A549 (cell line): Measurements from ENCODE around the gene PATJ. TPM values are rescaled to one million over a fixed set of nuclear protein-coding genes. Genes with fewer than 3 reads are reported as not detected.
"Not testable (repeated sequence)": the region's sequence is repeated elsewhere in the genome, so short reads cannot be mapped to it uniquely, and the experiment has no call there.

Experiments
- ATAC-seq, 2 experiments: fragments of 200-7000 bp in 1 of 2; fragments of >200 bp in 1 of 2; cut with Nextera tagmentation in 1 of 2; cut with Tn5 transposase in 1 of 2; 3 replicates each; pipeline versions ENCODE4 v1.8.0 to v1.9.1; 2018 to 2020; ENCODE audit warnings: mild to moderate bottlenecking in 1 of 2, moderate library complexity in 1 of 2
- CTCF ChIA-PET: fragments of 300-600 bp; sonication (Branson Sonifier 250); formaldehyde crosslinking; extraction: SDS; loops from one replicate; lab custom pipeline; 2021; ENCODE audit warnings: antibody characterized with exemption, inconsistent platforms; lab: Yijun Ruan, JAX
- POLR2A ChIA-PET: fragments of 350-600 bp; formaldehyde crosslinking; extraction: SDS; loops from one replicate; lab custom pipeline; 2021; ENCODE audit warnings: antibody characterized with exemption, inconsistent platforms; lab: Yijun Ruan, JAX
- DNase-seq, 2 experiments: peaks; one replicate each; pipeline versions ENCODE4 v3.0.0 to v3.0.0-alpha.2; 2011 to 2016; ENCODE audit warnings: low read depth in 1 of 2, low spot score in 1 of 2
- FAIRE-seq: peaks from 2 replicates; lab custom pipeline; 2011; peaks lifted over from hg19 to GRCh38; lab: Jason Lieb, UNC
- H3K27ac ChIP-seq, 2 experiments: fragments of >200 bp; sonication (Bioruptor Twin); formaldehyde crosslinking; 3 replicates each; pipeline ENCODE4 v1.5.1; 2016 to 2017
- H3K4me1 ChIP-seq: fragments of >200 bp; sonication (Bioruptor Twin); formaldehyde crosslinking; 3 replicates; pipeline ENCODE4 v1.6.1; 2016
- H3K4me2 ChIP-seq: fragments of >200 bp; sonication (Bioruptor Twin); formaldehyde crosslinking; 3 replicates; pipeline ENCODE4 v1.6.1; 2016
- H3K4me3 ChIP-seq: fragments of >200 bp; sonication (Bioruptor Twin); formaldehyde crosslinking; 3 replicates; pipeline ENCODE4 v1.5.1; 2016
- H3K9me3 ChIP-seq: fragments of >200 bp; sonication (Bioruptor Twin); formaldehyde crosslinking; 3 replicates; pipeline ENCODE4 v1.6.1; 2016
- ATOH8 ChIP-seq: fragments of 250-450 bp; sonication (Bioruptor Pico); IDR thresholded peaks from 2 replicates; pipeline ENCODE4 v1.5.0; 2020; ENCODE audit warnings: low read depth, mild to moderate bottlenecking, moderate library complexity
- CEBPB ChIP-seq, 2 experiments: fragments of >200 bp in 1 of 2; sonication (Bioruptor Twin) in 1 of 2; formaldehyde crosslinking in 1 of 2; IDR thresholded peaks; 2 replicates each; pipeline ENCODE4 v1.6.1; 2012 to 2016
- ELK1 ChIP-seq: fragments of 150-350 bp; IDR thresholded peaks from 2 replicates; pipeline ENCODE4 v1.6.1; 2014; ENCODE audit warnings: low read depth, mild to moderate bottlenecking, low read length
- ESRRA ChIP-seq: fragments of 150-350 bp; IDR thresholded peaks from 2 replicates; pipeline ENCODE4 v1.6.1; 2014; ENCODE audit warnings: mild to moderate bottlenecking, low read length, borderline replicate concordance
- FOSL2 ChIP-seq, 2 experiments: fragments of 450-650 bp in 1 of 2; fragments of >200 bp in 1 of 2; sonication (Bioruptor Twin) in 1 of 2; formaldehyde crosslinking; IDR thresholded peaks; 2 replicates each; pipeline versions ENCODE4 v1.5.0 to v1.6.1; 2016 to 2020; ENCODE audit warnings: mild to moderate bottlenecking in 1 of 2, moderate library complexity in 1 of 2
- HDAC2 ChIP-seq: fragments of 200-600 bp; sonication (generic); IDR thresholded peaks from 2 replicates; pipeline ENCODE4 v1.6.1; 2016
- HMGXB4 ChIP-seq: fragments of 250-450 bp; sonication (Bioruptor Pico); IDR thresholded peaks from 2 replicates; pipeline ENCODE4 v1.5.0; 2021; ENCODE audit warnings: mild to moderate bottlenecking, moderate library complexity, borderline replicate concordance
- MAX ChIP-seq: IDR thresholded peaks from 2 replicates; pipeline ENCODE4 v1.6.1; 2012
- PHF8 ChIP-seq: fragments of 200-600 bp; sonication (generic); IDR thresholded peaks from 2 replicates; pipeline ENCODE4 v1.6.1; 2016; ENCODE audit warnings: low read depth, mild to moderate bottlenecking, antibody characterized with exemption, moderate library complexity, borderline replicate concordance
- RAD21 ChIP-seq, 2 experiments: fragments of >200 bp in 1 of 2; sonication (Bioruptor Twin) in 1 of 2; formaldehyde crosslinking in 1 of 2; IDR thresholded peaks in 1 of 2; conservative IDR thresholded peaks in 1 of 2; 2 replicates in 1 of 2; 3 replicates in 1 of 2; pipeline ENCODE4 v1.6.1; 2012 to 2018; ENCODE audit warnings: inconsistent platforms in 1 of 2
- RARB ChIP-seq: fragments of 250-450 bp; sonication (Bioruptor Pico); IDR thresholded peaks from 2 replicates; pipeline ENCODE4 v1.8.0; 2021; ENCODE audit warnings: mild to moderate bottlenecking, moderate library complexity
- REST ChIP-seq: fragments of 200-600 bp; sonication (generic); IDR thresholded peaks from 2 replicates; pipeline ENCODE4 v1.6.1; 2016; ENCODE audit warnings: antibody characterized with exemption, mild to moderate bottlenecking, moderate library complexity
- RFX5 ChIP-seq: fragments of 450-650 bp; IDR thresholded peaks from 2 replicates; pipeline ENCODE4 v1.7.1; 2014; ENCODE audit warnings: antibody characterized with exemption, mild to moderate bottlenecking, moderate library complexity
- RNF2 ChIP-seq: fragments of 200-600 bp; sonication (generic); IDR thresholded peaks from 2 replicates; pipeline ENCODE4 v1.6.1; 2016; ENCODE audit warnings: low read depth, mild to moderate bottlenecking, antibody characterized with exemption, moderate library complexity, borderline replicate concordance
- SREBF2 ChIP-seq: fragments of 450-650 bp; IDR thresholded peaks from 2 replicates; pipeline ENCODE4 v1.6.1; 2014; ENCODE audit warnings: mild to moderate bottlenecking, moderate library complexity
- TFCP2L1 ChIP-seq: fragments of 250-450 bp; sonication (Bioruptor Pico); IDR thresholded peaks from 2 replicates; pipeline ENCODE4 v1.5.0; 2021; ENCODE audit warnings: mild to moderate bottlenecking
- ZC3H11A ChIP-seq: fragments of 450-650 bp; IDR thresholded peaks from 2 replicates; pipeline ENCODE4 v1.6.1; 2014; ENCODE audit warnings: antibody characterized with exemption, mild to moderate bottlenecking
- ZFP36 ChIP-seq: fragments of 450-650 bp; IDR thresholded peaks from 2 replicates; pipeline ENCODE4 v1.6.1; 2014; ENCODE audit warnings: borderline replicate concordance; ENCODE audit not compliant: partially characterized antibody
- WGBS: methylation state at CpG from one replicate; pipeline ENCODE4 v1.1.6; 2017; ENCODE audit errors: missing lambda C conversion rate; 5-methylcytosine and 5-hydroxymethylcytosine counted together
- polyA plus RNA-seq, 4 experiments: library from polyadenylated mRNA; depleted of rRNA in 3 of 4; stranded (reverse); fragments of >200 nt; fragmentation: RNase III in 1 of 4; extraction: RNeasy Plus Mini Kit Qiagen cat#74134 plus additional on column Dnase treatment in 1 of 4; gene quantifications; 2 replicates in 3 of 4; 3 replicates in 1 of 4; pipeline ENCODE4 v1.2.3, GENCODE V29; 2011 to 2017

The PATJ gene
- polyA plus RNA-seq, 2 of the 4 experiments (the other 2 are of a cell fraction) = 6.0 to 14.7 TPM

GRCh38 chr1:61844006-61844405 is 101.7 kb downstream of the PATJ start:
- TF ChIP-seq ZFP36 (no peak), HMGXB4 (CRISPR knock-in tag) (no peak), ELK1 (no peak), ATOH8 (CRISPR knock-in tag) (no peak), CEBPB (IDR thresholded peaks at IDR 0.05) (no peak), HDAC2 (no peak), FOSL2 (IDR thresholded peaks at IDR 0.05) (no peak), FOSL2 (CRISPR knock-in tag; IDR thresholded peaks at IDR 0.05) (no peak), RAD21 (conservative IDR thresholded peaks at IDR 0.05 in 1 of 2, IDR thresholded peaks at IDR 0.05 in 1 of 2) (no peak), RFX5 (no peak), RARB (CRISPR knock-in tag) (no peak), MAX (no peak), REST (no peak), TFCP2L1 (CRISPR knock-in tag) (no peak)
- ChIA-PET POLR2A (no interaction called here), CTCF (interaction anchor here (1.0 to 1.1 kb wide), 2 partner anchors 51 to 391 kb away, joined by 3 to 4 read pairs; no protein-coding TSS in a partner anchor)
- Histone ChIP-seq H3K9me3 (no peaks in the 10 kb centered on the region), H3K4me3 (no peak overlapping the region), H3K4me1 (peaks cover 9% of the 10 kb centered on the region), H3K27ac (no peak overlapping the region), H3K4me2 (no peak overlapping the region)
- no peak for FAIRE-seq
- 94% methylated on average over 1 of the region's 1 CpG for WGBS
- no peak for ATAC-seq
- no peak for DNase-seq

- H3K9me3 ChIP-seq, H3K4me3 ChIP-seq, DNase-seq, H3K4me2 ChIP-seq, FAIRE-seq, POLR2A ChIA-PET, H3K27ac ChIP-seq, H3K4me1 ChIP-seq, ATAC-seq: not testable (repeated sequence)
- 92% methylated on average over 2 of the region's 2 CpGs for WGBS
- CTCF ChIA-PET = interaction anchor here (1.1 kb wide), 1 partner anchor 52 kb away, joined by 4 read pairs; no protein-coding TSS in a partner anchor
Measured at GRCh38 chr1:61844664-61845063, 102.4 kb downstream of the PATJ start.

GRCh38 chr1:61851235-61851634 is 109.0 kb downstream of the PATJ start:
- FAIRE-seq = no peak
- no peak for DNase-seq
- H3K4me2 ChIP-seq = no peak overlapping the region
- no peaks in the 10 kb centered on the region for H3K9me3 ChIP-seq
- WGBS = 68% methylated on average over 6 of the region's 6 CpGs
- POLR2A ChIA-PET = no interaction called here
- H3K27ac ChIP-seq = no peak overlapping the region
- H3K4me3 ChIP-seq = no peak overlapping the region
- ATAC-seq = no peak
- H3K4me1 ChIP-seq = no peaks in the 10 kb centered on the region
- CTCF ChIA-PET = interaction anchor here (0.6 to 3.1 kb wide), 21 partner anchors 9 to 1758 kb away, joined by 3 to 15 read pairs (median 3); no protein-coding TSS in a partner anchor
- TF ChIP-seq SREBF2 = no peak
- no peak for TF ChIP-seq ATOH8 (CRISPR knock-in tag)
- TF ChIP-seq CEBPB (IDR thresholded peaks at IDR 0.05) = no peak
- no peak for TF ChIP-seq ESRRA
- no peak for TF ChIP-seq REST
- TF ChIP-seq PHF8 = no peak
- TF ChIP-seq RNF2 = no peak
- TF ChIP-seq ZC3H11A = no peak
